Measurements from ENCODE around the gene CEACAM18. TPM values are rescaled to one million over a fixed set of nuclear protein-coding genes. Genes with fewer than 3 reads are reported as not detected.

CEACAM18 gene
- polyA plus RNA-seq, 1 of the 3 experiments (the other 2 are of a cell fraction) = not detected

DNA sequence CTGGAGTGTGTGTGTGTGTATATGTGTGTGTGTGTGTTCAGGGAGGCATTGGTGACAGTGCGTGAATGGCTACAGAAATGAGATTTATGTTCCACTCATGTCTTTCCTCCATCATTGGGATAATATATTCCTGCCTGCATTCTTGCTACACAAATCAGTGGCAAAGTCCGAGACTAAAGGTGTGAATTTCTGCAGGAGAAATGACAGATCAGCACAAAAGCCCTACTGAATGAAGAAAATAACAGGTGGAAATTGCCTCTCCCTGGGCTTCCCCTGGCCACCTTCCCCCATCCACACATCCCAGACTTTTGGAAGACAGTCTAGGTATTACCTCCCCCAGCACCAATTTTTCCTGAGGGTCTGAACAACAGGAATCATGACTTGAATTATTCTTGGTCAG lies 43.0 kb downstream of the CEACAM18 start:
- no peaks in the 10 kb centered on the region for H3K4me1 ChIP-seq (ENCODE audit: control insufficient read depth in 1 of 2, insufficient read depth in 2 of 2, low read depth in 1 of 2, low read length in 1 of 2)
- no peaks in the 10 kb centered on the region for H3K9me3 ChIP-seq
- WGBS (ENCODE audit: low lambda C conversion rate) = 5% methylated on average over 2 of the region's 2 CpGs
- no peak overlapping the region for H3K4me3 ChIP-seq (ENCODE audit: low read depth in 2 of 2, low read length in 1 of 2)
- no peaks in the 10 kb centered on the region for H3K9me2 ChIP-seq
- H3K4me2 ChIP-seq = no peak overlapping the region
- TF ChIP-seq SMC3 (IDR thresholded peaks at IDR 0.05; ENCODE audit: low read depth, low read length) (no peak), GABPA (IDR thresholded peaks at IDR 0.05; ENCODE audit: low read depth) (no peak), FOSL2 (IDR thresholded peaks at IDR 0.05; ENCODE audit: borderline replicate concordance, low read depth) (no peak), ZBTB33 (IDR thresholded peaks at IDR 0.05; ENCODE audit: borderline replicate concordance, low read depth) (no peak), RXRA (IDR thresholded peaks at IDR 0.05; ENCODE audit: borderline replicate concordance, low read depth) (no peak), YY1 (IDR thresholded peaks at IDR 0.05; ENCODE audit: low read depth) (no peak), GATA2 (CRISPR knock-in tag; IDR thresholded peaks at IDR 0.05) (no peak), MEF2A (IDR thresholded peaks at IDR 0.05; ENCODE audit: borderline replicate concordance, low read depth) (no peak), EP300 (IDR thresholded peaks at IDR 0.05; ENCODE audit: borderline replicate concordance in 1 of 2, low read depth in 1 of 2, low read length in 1 of 2) (no peak), FOXM1 (IDR thresholded peaks at IDR 0.05; ENCODE audit: low read depth) (no peak), MXI1 (IDR thresholded peaks at IDR 0.05; ENCODE audit: low read depth, low read length) (no peak), NRF1 (IDR thresholded peaks at IDR 0.05; ENCODE audit: low read depth, low read length) (no peak)
- TF ChIP-seq, protein P1, sequence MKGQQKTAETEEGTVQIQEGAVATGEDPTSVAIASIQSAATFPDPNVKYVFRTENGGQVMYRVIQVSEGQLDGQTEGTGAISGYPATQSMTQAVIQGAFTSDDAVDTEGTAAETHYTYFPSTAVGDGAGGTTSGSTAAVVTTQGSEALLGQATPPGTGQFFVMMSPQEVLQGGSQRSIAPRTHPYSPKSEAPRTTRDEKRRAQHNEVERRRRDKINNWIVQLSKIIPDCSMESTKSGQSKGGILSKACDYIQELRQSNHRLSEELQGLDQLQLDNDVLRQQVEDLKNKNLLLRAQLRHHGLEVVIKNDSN (IDR thresholded peaks at IDR 0.05; ENCODE audit: borderline replicate concordance, low read depth) = no peak
- TF ChIP-seq, protein P2, sequence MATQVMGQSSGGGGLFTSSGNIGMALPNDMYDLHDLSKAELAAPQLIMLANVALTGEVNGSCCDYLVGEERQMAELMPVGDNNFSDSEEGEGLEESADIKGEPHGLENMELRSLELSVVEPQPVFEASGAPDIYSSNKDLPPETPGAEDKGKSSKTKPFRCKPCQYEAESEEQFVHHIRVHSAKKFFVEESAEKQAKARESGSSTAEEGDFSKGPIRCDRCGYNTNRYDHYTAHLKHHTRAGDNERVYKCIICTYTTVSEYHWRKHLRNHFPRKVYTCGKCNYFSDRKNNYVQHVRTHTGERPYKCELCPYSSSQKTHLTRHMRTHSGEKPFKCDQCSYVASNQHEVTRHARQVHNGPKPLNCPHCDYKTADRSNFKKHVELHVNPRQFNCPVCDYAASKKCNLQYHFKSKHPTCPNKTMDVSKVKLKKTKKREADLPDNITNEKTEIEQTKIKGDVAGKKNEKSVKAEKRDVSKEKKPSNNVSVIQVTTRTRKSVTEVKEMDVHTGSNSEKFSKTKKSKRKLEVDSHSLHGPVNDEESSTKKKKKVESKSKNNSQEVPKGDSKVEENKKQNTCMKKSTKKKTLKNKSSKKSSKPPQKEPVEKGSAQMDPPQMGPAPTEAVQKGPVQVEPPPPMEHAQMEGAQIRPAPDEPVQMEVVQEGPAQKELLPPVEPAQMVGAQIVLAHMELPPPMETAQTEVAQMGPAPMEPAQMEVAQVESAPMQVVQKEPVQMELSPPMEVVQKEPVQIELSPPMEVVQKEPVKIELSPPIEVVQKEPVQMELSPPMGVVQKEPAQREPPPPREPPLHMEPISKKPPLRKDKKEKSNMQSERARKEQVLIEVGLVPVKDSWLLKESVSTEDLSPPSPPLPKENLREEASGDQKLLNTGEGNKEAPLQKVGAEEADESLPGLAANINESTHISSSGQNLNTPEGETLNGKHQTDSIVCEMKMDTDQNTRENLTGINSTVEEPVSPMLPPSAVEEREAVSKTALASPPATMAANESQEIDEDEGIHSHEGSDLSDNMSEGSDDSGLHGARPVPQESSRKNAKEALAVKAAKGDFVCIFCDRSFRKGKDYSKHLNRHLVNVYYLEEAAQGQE (IDR thresholded peaks at IDR 0.05; ENCODE audit: low read depth, low read length) = no peak
- no peaks in the 10 kb centered on the region for H4K20me1 ChIP-seq (ENCODE audit: insufficient read depth)
- H3K9ac ChIP-seq = no peak overlapping the region
- no peaks in the 10 kb centered on the region for H3K36me3 ChIP-seq (replicated peaks in 1 of 2; ENCODE audit: control insufficient read depth in 1 of 2, insufficient read depth in 2 of 2, low read length in 1 of 2)
- no peak overlapping the region for H3K27ac ChIP-seq (ENCODE audit: low read depth in 2 of 2, low read length in 1 of 2)
- H3F3A ChIP-seq (replicated peaks; ENCODE audit: insufficient read depth) = no peaks in the 10 kb centered on the region
- DNase-seq = no peak
- H3K79me2 ChIP-seq (ENCODE audit: insufficient read depth) = no peaks in the 10 kb centered on the region
- CTCF ChIA-PET = no interaction called here
- no peaks in the 10 kb centered on the region; the same call in none of the 2 replicates for H3K27me3 ChIP-seq (ENCODE audit: insufficient read depth)
- POLR2A ChIA-PET = no interaction called here
- H2AFZ ChIP-seq (ENCODE audit: low read depth) = no peak overlapping the region

Data from SK-N-SH (cell line).